HL-60 (cell line): ENCODE measurements around the gene TMEM253.

ENCODE experiments used
- GABPA ChIP-seq: IDR thresholded peaks from 2 replicates; pipeline ENCODE4 v1.6.1; 2012; ENCODE audit warnings: low read depth
- POLR2AphosphoS5 ChIP-seq: IDR thresholded peaks from 2 replicates; pipeline ENCODE4 v1.6.1; 2012; ENCODE audit warnings: low read depth
- SPI1 ChIP-seq: IDR thresholded peaks from 2 replicates; pipeline ENCODE4 v1.6.1; 2012; ENCODE audit warnings: low read depth, mild to moderate bottlenecking, borderline replicate concordance
- TF ChIP-seq, protein P1 (sequence below): IDR thresholded peaks from one replicate; pipeline ENCODE4 v1.5.1; 2011; ENCODE audit warnings: low read length, control low read depth, inconsistent platforms; ENCODE audit not compliant: insufficient read depth
- TF ChIP-seq, protein P2 (sequence below): IDR thresholded peaks from 2 replicates; pipeline ENCODE4 v1.6.1; 2012; ENCODE audit warnings: low read depth; ENCODE audit not compliant: insufficient replicate concordance

DNA sequence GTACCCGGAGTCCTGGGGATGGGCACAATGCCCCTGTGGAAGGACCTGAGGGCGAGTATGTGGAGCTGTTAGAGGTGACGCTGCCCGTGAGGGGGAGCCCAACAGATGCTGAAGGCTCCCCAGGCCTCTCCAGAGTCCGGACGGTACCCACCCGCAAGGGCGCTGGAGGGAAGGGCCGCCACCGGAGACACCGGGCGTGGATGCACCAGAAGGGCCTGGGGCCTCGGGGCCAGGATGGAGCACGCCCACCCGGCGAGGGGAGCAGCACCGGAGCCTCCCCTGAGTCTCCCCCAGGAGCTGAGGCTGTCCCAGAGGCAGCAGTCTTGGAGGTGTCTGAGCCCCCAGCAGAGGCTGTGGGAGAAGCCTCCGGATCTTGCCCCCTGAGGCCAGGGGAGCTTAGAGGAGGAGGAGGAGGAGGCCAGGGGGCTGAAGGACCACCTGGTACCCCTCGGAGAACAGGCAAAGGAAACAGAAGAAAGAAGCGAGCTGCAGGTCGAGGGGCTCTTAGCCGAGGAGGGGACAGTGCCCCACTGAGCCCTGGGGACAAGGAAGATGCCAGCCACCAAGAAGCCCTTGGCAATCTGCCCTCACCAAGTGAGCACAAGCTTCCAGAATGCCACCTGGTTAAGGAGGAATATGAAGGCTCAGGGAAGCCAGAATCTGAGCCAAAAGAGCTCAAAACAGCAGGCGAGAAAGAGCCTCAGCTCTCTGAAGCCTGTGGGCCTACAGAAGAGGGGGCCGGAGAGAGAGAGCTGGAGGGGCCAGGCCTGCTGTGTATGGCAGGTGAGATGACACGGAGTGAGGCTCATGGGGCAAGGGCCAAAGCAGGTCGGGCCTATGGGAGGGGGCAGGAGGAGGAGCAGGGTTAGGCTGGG is 26.2 kb upstream of the TMEM253 start:
- TF ChIP-seq, protein P1, sequence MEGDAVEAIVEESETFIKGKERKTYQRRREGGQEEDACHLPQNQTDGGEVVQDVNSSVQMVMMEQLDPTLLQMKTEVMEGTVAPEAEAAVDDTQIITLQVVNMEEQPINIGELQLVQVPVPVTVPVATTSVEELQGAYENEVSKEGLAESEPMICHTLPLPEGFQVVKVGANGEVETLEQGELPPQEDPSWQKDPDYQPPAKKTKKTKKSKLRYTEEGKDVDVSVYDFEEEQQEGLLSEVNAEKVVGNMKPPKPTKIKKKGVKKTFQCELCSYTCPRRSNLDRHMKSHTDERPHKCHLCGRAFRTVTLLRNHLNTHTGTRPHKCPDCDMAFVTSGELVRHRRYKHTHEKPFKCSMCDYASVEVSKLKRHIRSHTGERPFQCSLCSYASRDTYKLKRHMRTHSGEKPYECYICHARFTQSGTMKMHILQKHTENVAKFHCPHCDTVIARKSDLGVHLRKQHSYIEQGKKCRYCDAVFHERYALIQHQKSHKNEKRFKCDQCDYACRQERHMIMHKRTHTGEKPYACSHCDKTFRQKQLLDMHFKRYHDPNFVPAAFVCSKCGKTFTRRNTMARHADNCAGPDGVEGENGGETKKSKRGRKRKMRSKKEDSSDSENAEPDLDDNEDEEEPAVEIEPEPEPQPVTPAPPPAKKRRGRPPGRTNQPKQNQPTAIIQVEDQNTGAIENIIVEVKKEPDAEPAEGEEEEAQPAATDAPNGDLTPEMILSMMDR: no peak
- TF ChIP-seq, protein P2, sequence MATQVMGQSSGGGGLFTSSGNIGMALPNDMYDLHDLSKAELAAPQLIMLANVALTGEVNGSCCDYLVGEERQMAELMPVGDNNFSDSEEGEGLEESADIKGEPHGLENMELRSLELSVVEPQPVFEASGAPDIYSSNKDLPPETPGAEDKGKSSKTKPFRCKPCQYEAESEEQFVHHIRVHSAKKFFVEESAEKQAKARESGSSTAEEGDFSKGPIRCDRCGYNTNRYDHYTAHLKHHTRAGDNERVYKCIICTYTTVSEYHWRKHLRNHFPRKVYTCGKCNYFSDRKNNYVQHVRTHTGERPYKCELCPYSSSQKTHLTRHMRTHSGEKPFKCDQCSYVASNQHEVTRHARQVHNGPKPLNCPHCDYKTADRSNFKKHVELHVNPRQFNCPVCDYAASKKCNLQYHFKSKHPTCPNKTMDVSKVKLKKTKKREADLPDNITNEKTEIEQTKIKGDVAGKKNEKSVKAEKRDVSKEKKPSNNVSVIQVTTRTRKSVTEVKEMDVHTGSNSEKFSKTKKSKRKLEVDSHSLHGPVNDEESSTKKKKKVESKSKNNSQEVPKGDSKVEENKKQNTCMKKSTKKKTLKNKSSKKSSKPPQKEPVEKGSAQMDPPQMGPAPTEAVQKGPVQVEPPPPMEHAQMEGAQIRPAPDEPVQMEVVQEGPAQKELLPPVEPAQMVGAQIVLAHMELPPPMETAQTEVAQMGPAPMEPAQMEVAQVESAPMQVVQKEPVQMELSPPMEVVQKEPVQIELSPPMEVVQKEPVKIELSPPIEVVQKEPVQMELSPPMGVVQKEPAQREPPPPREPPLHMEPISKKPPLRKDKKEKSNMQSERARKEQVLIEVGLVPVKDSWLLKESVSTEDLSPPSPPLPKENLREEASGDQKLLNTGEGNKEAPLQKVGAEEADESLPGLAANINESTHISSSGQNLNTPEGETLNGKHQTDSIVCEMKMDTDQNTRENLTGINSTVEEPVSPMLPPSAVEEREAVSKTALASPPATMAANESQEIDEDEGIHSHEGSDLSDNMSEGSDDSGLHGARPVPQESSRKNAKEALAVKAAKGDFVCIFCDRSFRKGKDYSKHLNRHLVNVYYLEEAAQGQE: no peak
- TF ChIP-seq POLR2AphosphoS5: no peak
- no peak for TF ChIP-seq SPI1
- no peak for TF ChIP-seq GABPA
